ENCODE measurements around the gene CAP2. TPM values are rescaled to one million over a fixed set of nuclear protein-coding genes. Genes with fewer than 3 reads are reported as not detected.

CAP2 gene
- total RNA-seq, 3 donors from 2014 or later = 3.9 to 15.1 (median 7.5) TPM

GRCh38 chr6:17476511-17476910 is 83.1 kb downstream of the CAP2 start:
- Histone ChIP-seq H3K27me3 (no peaks in the 10 kb centered on the region), H3K4me3 (no peak overlapping the region), H3K9me3 (no peaks in the 10 kb centered on the region), H3K27ac (no peak overlapping the region), H3K36me3 (no peaks in the 10 kb centered on the region), H3K4me1 (no peaks in the 10 kb centered on the region)
- intact Hi-C loops (cut with DNase I; ENCODE audit: low total_unique reads) = no loop called here
- no peak for DNase-seq (ENCODE audit: low spot score in 2 of 2)
- TF ChIP-seq POLR2A (IDR thresholded peaks at IDR 0.05) = no peak
- no peak for TF ChIP-seq CTCF (IDR thresholded peaks at IDR 0.05)
- TF ChIP-seq POLR2AphosphoS5 (IDR thresholded peaks at IDR 0.05) = no peak

GRCh38 chr6:17477356-17477755 is 84.0 kb downstream of the CAP2 start:
- no peaks in the 10 kb centered on the region for H3K36me3 ChIP-seq
- H3K27ac ChIP-seq = no peak overlapping the region
- H3K4me1 ChIP-seq = no peaks in the 10 kb centered on the region
- H3K9me3 ChIP-seq = no peaks in the 10 kb centered on the region
- no peak for DNase-seq (ENCODE audit: low spot score in 2 of 2)
- intact Hi-C loops (cut with DNase I; ENCODE audit: low total_unique reads) = no loop called here
- H3K27me3 ChIP-seq = no peaks in the 10 kb centered on the region
- H3K4me3 ChIP-seq = no peak overlapping the region
- TF ChIP-seq CTCF (IDR thresholded peaks at IDR 0.05) (no peak), POLR2A (IDR thresholded peaks at IDR 0.05) (no peak), POLR2AphosphoS5 (IDR thresholded peaks at IDR 0.05) (no peak)

- no peak overlapping the region for H3K4me3 ChIP-seq
- H3K4me1 ChIP-seq = no peaks in the 10 kb centered on the region
- TF ChIP-seq POLR2AphosphoS5 (IDR thresholded peaks at IDR 0.05) = no peak
- intact Hi-C loops (cut with DNase I; ENCODE audit: low total_unique reads) = no loop called here
- no peaks in the 10 kb centered on the region for H3K9me3 ChIP-seq
- DNase-seq (ENCODE audit: low spot score in 2 of 2) = no peak
- no peaks in the 10 kb centered on the region for H3K36me3 ChIP-seq
- H3K27me3 ChIP-seq = no peaks in the 10 kb centered on the region
- no peak overlapping the region for H3K27ac ChIP-seq
These were observed 85.0 kb downstream of the CAP2 start for GRCh38 chr6:17478223-17478907.

- Histone ChIP-seq H3K4me3 (no peak overlapping the region), H3K9me3 (no peaks in the 10 kb centered on the region), H3K4me1 (no peaks in the 10 kb centered on the region), H3K27me3 (no peaks in the 10 kb centered on the region), H3K27ac (no peak overlapping the region), H3K36me3 (no peaks in the 10 kb centered on the region)
- intact Hi-C loops (cut with DNase I; ENCODE audit: low total_unique reads) = no loop called here
- TF ChIP-seq POLR2A (IDR thresholded peaks at IDR 0.05) (no peak), POLR2AphosphoS5 (IDR thresholded peaks at IDR 0.05) (no peak), CTCF (IDR thresholded peaks at IDR 0.05) (no peak)
- no peak for DNase-seq (ENCODE audit: low spot score in 2 of 2)
These were observed 85.6 kb downstream of the CAP2 start for GRCh38 chr6:17478946-17479345.

GRCh38 chr6:17480476-17480875 is 87.1 kb downstream of the CAP2 start:
- Histone ChIP-seq H3K36me3 (no peaks in the 10 kb centered on the region), H3K27me3 (no peaks in the 10 kb centered on the region), H3K27ac (no peak overlapping the region), H3K9me3 (no peaks in the 10 kb centered on the region), H3K4me1 (no peaks in the 10 kb centered on the region), H3K4me3 (no peak overlapping the region)
- intact Hi-C loops (cut with DNase I; ENCODE audit: low total_unique reads) = no loop called here
- no peak for DNase-seq (ENCODE audit: low spot score in 2 of 2)
- TF ChIP-seq POLR2A (IDR thresholded peaks at IDR 0.05) (no peak), POLR2AphosphoS5 (IDR thresholded peaks at IDR 0.05) (no peak), CTCF (IDR thresholded peaks at IDR 0.05) (no peak)

Measured in breast epithelium (tissue), 4 donors.